Stomach (tissue), 9 donors: ENCODE data around the gene SPARC. TPM values are rescaled to one million over a fixed set of nuclear protein-coding genes. Genes with fewer than 3 reads are reported as not detected.

Experiments used
- DNase-seq, 2 donors: peaks; one replicate each; pipeline versions ENCODE4 v3.0.0 to v3.0.0-alpha.2; 2013 to 2019
- H3K27ac ChIP-seq, 5 donors: fragments of 200-600 bp in 4 of 5; sonication (generic) in 4 of 5; one replicate each; pipeline ENCODE4 v1.5.1; 2013 to 2019; ENCODE audit warnings: mild to moderate bottlenecking in 1 of 5, moderate library complexity in 1 of 5
- H3K27me3 ChIP-seq, 3 donors: fragments of 200-600 bp; sonication (generic); one replicate each; pipeline ENCODE4 v1.5.1; 2017 to 2019; ENCODE audit warnings: mixed run types in 1 of 3
- H3K36me3 ChIP-seq, 4 donors: fragments of 200-600 bp; sonication (generic); 1 replicate in 3 of 4; 2 replicates in 1 of 4; pipeline ENCODE4 v1.5.1; 2016 to 2019
- H3K4me1 ChIP-seq, 4 donors: fragments of 200-600 bp; sonication (generic); one replicate each; pipeline ENCODE4 v1.5.1; 2016 to 2019
- H3K4me3 ChIP-seq, 4 donors: fragments of 200-600 bp; sonication (generic) in 3 of 4; one replicate each; pipeline ENCODE4 v1.5.1; 2016 to 2019; ENCODE audit warnings: mild to moderate bottlenecking in 1 of 4
- H3K9me3 ChIP-seq, 4 donors: fragments of 200-600 bp; sonication (generic); one replicate each; pipeline ENCODE4 v1.5.1; 2016 to 2019
- CTCF ChIP-seq, 7 experiments: fragments of 450-650 bp in 4 of 7; fragments of 200-600 bp in 3 of 7; sonication (generic) in 3 of 7; IDR thresholded peaks; one replicate each; pipeline ENCODE4 v1.5.1; 2016 to 2019; ENCODE audit warnings: antibody characterized with exemption in 7 of 7, control low read depth in 2 of 7, mild to moderate bottlenecking in 1 of 7
- EP300 ChIP-seq: sonication (generic); formaldehyde crosslinking; IDR thresholded peaks from one replicate; pipeline ENCODE4 v1.6.1; 2017; ENCODE audit warnings: antibody characterized with exemption
- POLR2A ChIP-seq, 4 donors: fragments of 450-650 bp; IDR thresholded peaks; one replicate each; pipeline ENCODE4 v1.6.1; 2016; ENCODE audit warnings: antibody characterized with exemption in 4 of 4, control low read depth in 2 of 4, mild to moderate bottlenecking in 1 of 4, moderate library complexity in 1 of 4
- POLR2AphosphoS5 ChIP-seq, 3 donors: sonication (generic); formaldehyde crosslinking; IDR thresholded peaks; one replicate each; pipeline ENCODE4 v1.6.1; 2016; ENCODE audit warnings: antibody characterized with exemption in 3 of 3
- WGBS, 5 donors: extraction: QIAGEN DNeasy Blood & Tissue Kit in 3 of 5; methylation state at CpG; one replicate each; pipeline versions ENCODE4 v1.1.5 to v1.1.7; 2013 to 2018; 5-methylcytosine and 5-hydroxymethylcytosine counted together
- intact Hi-C: fragments of 100-400 bp; cut with DNase I; formaldehyde crosslinking; loops from one replicate; pipeline ENCODE4 v1.15.1; 2023; ENCODE audit warnings: low total_unique reads
- polyA plus RNA-seq, 3 donors: library from polyadenylated mRNA; stranded (reverse); fragments of 200-250 nt; gene quantifications; one replicate each; pipeline ENCODE4 v1.2.3, GENCODE V29; 2013
- total RNA-seq, 5 donors: library from RNA; depleted of rRNA; stranded (reverse); fragments of >200 nt; gene quantifications; one replicate each; pipeline versions ENCODE4 v1.1.0 to v1.2.3, GENCODE V29; 2014 to 2016
- donor health status: healthy with polysubstance abuse.
- donor health status: Bipolar disorder and iron deficiency.
- donor health status: healthy.

The SPARC gene
- total and polyA plus RNA-seq, 8 donors, result 36.2 to 1,348 (median 94.7) TPM

- Histone ChIP-seq H3K36me3 (no peaks in the 10 kb centered on the region), H3K27ac (no peak overlapping the region), H3K9me3 (no peaks in the 10 kb centered on the region), H3K27me3 (peaks cover 0 to 4% (median 0%) of the 10 kb centered on the region in 3 donors), H3K4me1 (peaks cover 0 to 5% (median 0%) of the 10 kb centered on the region in 4 donors), H3K4me3 (no peak overlapping the region)
- DNase-seq, result peak; percentile 74 to 90
- TF ChIP-seq POLR2AphosphoS5 (IDR thresholded peaks at IDR 0.05) (peak in 1 of 3 donors; percentile 13), POLR2A (IDR thresholded peaks at IDR 0.05) (no peak), CTCF (IDR thresholded peaks at IDR 0.05) (peak in 5 of 7 experiments; percentile 68 to 72 (median 71))
- 0 to 3% (median 1%) methylated on average over 3 to 6 of the region's 6 CpGs for WGBS, 5 donors
- intact Hi-C loops, result loop anchor here (5.0 kb wide), 1 partner anchor 205 kb away; the partner anchor contains the start of gene SLC36A1
Observed at GRCh38 chr5:151651997-151652645, 34.6 kb downstream of the SPARC start.

- no peak for DNase-seq
- WGBS, 5 donors, result 46 to 65% (median 54%) methylated on average over 7 of the region's 7 CpGs
- intact Hi-C loops, result no loop called here
- Histone ChIP-seq H3K36me3 (no peaks in the 10 kb centered on the region), H3K4me3 (no peak overlapping the region), H3K4me1 (peaks cover 0 to 5% (median 0%) of the 10 kb centered on the region in 4 donors), H3K27me3 (peaks cover 0 to 4% (median 0%) of the 10 kb centered on the region in 3 donors), H3K9me3 (no peaks in the 10 kb centered on the region), H3K27ac (no peak overlapping the region)
- no peak for TF ChIP-seq CTCF (IDR thresholded peaks at IDR 0.05)
- TF ChIP-seq POLR2AphosphoS5 (IDR thresholded peaks at IDR 0.05), result no peak
- no peak for TF ChIP-seq POLR2A (IDR thresholded peaks at IDR 0.05)
- TF ChIP-seq EP300, result no peak
Observed at GRCh38 chr5:151648988-151649387, 37.7 kb downstream of the SPARC start.

GRCh38 chr5:151648089-151648488 is 38.6 kb downstream of the SPARC start:
- intact Hi-C loops, result no loop called here
- Histone ChIP-seq H3K4me3 (no peak overlapping the region), H3K36me3 (no peaks in the 10 kb centered on the region), H3K9me3 (no peaks in the 10 kb centered on the region), H3K27ac (no peak overlapping the region), H3K27me3 (peaks cover 0 to 4% (median 0%) of the 10 kb centered on the region in 3 donors), H3K4me1 (peaks cover 0 to 5% (median 0%) of the 10 kb centered on the region in 4 donors)
- TF ChIP-seq CTCF (IDR thresholded peaks at IDR 0.05) (no peak), EP300 (no peak), POLR2A (IDR thresholded peaks at IDR 0.05) (no peak), POLR2AphosphoS5 (IDR thresholded peaks at IDR 0.05) (no peak)
- 91 to 94% (median 93%) methylated on average over 2 of the region's 2 CpGs for WGBS, 5 donors
- no peak for DNase-seq

- WGBS, 5 donors, result 74 to 88% (median 82%) methylated on average over 5 of the region's 5 CpGs
- DNase-seq, result no peak
- Histone ChIP-seq H3K36me3 (no peaks in the 10 kb centered on the region), H3K27me3 (peaks cover 0 to 4% (median 0%) of the 10 kb centered on the region in 3 donors), H3K4me1 (peaks cover 0 to 4% (median 0%) of the 10 kb centered on the region in 4 donors), H3K9me3 (no peaks in the 10 kb centered on the region), H3K4me3 (no peak overlapping the region), H3K27ac (no peak overlapping the region)
- intact Hi-C loops, result no loop called here
- TF ChIP-seq POLR2AphosphoS5 (IDR thresholded peaks at IDR 0.05), result no peak
- TF ChIP-seq CTCF (IDR thresholded peaks at IDR 0.05), result no peak
- no peak for TF ChIP-seq EP300
- no peak for TF ChIP-seq POLR2A (IDR thresholded peaks at IDR 0.05)
Observed at GRCh38 chr5:151647320-151647861, 39.3 kb downstream of the SPARC start.
